ENCODE data around the gene RYR1. TPM values are rescaled to one million over a fixed set of nuclear protein-coding genes. Genes with fewer than 3 reads are reported as not detected.
"Not testable (repeated sequence)": the region's sequence is repeated elsewhere in the genome, so short reads cannot be mapped to it uniquely, and the experiment has no call there.

The RYR1 gene
- total RNA-seq, 1 donor from 2014 or later: 0.03 TPM

DNA sequence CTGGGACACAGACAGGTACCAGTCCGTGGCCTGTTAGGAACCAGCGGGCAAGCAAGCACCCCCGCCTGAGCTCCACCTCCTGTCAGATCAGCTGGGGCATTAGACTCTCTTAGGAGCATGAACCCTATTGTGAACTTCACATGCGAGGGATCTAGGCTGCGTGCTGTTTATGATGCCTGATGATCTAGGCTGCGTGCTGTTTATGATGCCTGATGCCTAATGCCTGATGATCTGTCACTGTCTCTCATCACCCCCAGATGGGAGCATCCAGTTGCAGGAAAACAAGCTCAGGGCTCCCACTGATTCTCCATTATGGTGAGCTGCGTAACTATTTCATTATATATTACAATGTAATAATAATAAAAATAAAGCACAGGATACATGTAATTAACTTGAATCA is 11.1 kb upstream of the RYR1 start:
- no peak overlapping the region for H3K27ac Mint-ChIP-seq (ENCODE audit: unreplicated experiment)
- H3K9me3 Mint-ChIP-seq (ENCODE audit: unreplicated experiment): no peaks in the 10 kb centered on the region
- H3K4me1 Mint-ChIP-seq (ENCODE audit: unreplicated experiment): peaks cover 8% of the 10 kb centered on the region

GRCh38 chr19:38424272-38424671 is 9.2 kb upstream of the RYR1 start:
- DNase-seq (ENCODE audit: extremely low spot score, unreplicated experiment): no peak
- Mint-ChIP-seq H3K4me1 (ENCODE audit: unreplicated experiment) (peaks cover 1% of the 10 kb centered on the region), H3K27me3 (ENCODE audit: unreplicated experiment) (peaks cover 16% of the 10 kb centered on the region), H3K4me3 (ENCODE audit: unreplicated experiment) (no peak overlapping the region), H3K9me3 (ENCODE audit: unreplicated experiment) (no peaks in the 10 kb centered on the region), H3K27ac (ENCODE audit: unreplicated experiment) (no peak overlapping the region), H3K36me3 (ENCODE audit: unreplicated experiment) (no peaks in the 10 kb centered on the region)
- TF ChIP-seq, protein P1, sequence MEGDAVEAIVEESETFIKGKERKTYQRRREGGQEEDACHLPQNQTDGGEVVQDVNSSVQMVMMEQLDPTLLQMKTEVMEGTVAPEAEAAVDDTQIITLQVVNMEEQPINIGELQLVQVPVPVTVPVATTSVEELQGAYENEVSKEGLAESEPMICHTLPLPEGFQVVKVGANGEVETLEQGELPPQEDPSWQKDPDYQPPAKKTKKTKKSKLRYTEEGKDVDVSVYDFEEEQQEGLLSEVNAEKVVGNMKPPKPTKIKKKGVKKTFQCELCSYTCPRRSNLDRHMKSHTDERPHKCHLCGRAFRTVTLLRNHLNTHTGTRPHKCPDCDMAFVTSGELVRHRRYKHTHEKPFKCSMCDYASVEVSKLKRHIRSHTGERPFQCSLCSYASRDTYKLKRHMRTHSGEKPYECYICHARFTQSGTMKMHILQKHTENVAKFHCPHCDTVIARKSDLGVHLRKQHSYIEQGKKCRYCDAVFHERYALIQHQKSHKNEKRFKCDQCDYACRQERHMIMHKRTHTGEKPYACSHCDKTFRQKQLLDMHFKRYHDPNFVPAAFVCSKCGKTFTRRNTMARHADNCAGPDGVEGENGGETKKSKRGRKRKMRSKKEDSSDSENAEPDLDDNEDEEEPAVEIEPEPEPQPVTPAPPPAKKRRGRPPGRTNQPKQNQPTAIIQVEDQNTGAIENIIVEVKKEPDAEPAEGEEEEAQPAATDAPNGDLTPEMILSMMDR (IDR thresholded peaks at IDR 0.05): no peak

More for the DNA sequence above, 11.1 kb upstream of the RYR1 start:
- Mint-ChIP-seq H3K4me3 (ENCODE audit: unreplicated experiment) (no peak overlapping the region), H3K27me3 (ENCODE audit: unreplicated experiment) (peaks cover 21% of the 10 kb centered on the region), H3K36me3 (ENCODE audit: unreplicated experiment) (no peaks in the 10 kb centered on the region)
- TF ChIP-seq, protein P1 (IDR thresholded peaks at IDR 0.05): no peak
- DNase-seq (ENCODE audit: extremely low spot score, unreplicated experiment): no peak

- H3K36me3 Mint-ChIP-seq (ENCODE audit: unreplicated experiment): no peaks in the 10 kb centered on the region
- peaks cover 18% of the 10 kb centered on the region for H3K27me3 Mint-ChIP-seq (ENCODE audit: unreplicated experiment)
- H3K9me3 Mint-ChIP-seq (ENCODE audit: unreplicated experiment): no peaks in the 10 kb centered on the region
- DNase-seq (ENCODE audit: extremely low spot score, unreplicated experiment): no peak
- H3K27ac Mint-ChIP-seq (ENCODE audit: unreplicated experiment): no peak overlapping the region
- H3K4me1 Mint-ChIP-seq (ENCODE audit: unreplicated experiment): peaks cover 1% of the 10 kb centered on the region
- H3K4me3 Mint-ChIP-seq (ENCODE audit: unreplicated experiment): no peak overlapping the region
- TF ChIP-seq, protein P1 (IDR thresholded peaks at IDR 0.05): no peak
These were observed 8.2 kb upstream of the RYR1 start for GRCh38 chr19:38425222-38425809.

GRCh38 chr19:38425810-38426466 is 7.6 kb upstream of the RYR1 start, which contains the start of gene RASGRP4:
TSS of gene RASGRP4 (minus strand) at chr19:38426219. CDS start at chr19:38426091, 128 bp downstream.
- Mint-ChIP-seq H3K4me3 (ENCODE audit: unreplicated experiment) (no peak within 1 kb of the TSS), H3K27ac (ENCODE audit: unreplicated experiment) (no peak within 1 kb of the TSS), H3K27me3 (ENCODE audit: unreplicated experiment) (peaks cover 21% of the 10 kb centered on the region), H3K36me3 (ENCODE audit: unreplicated experiment) (no peaks in the 10 kb centered on the region), H3K9me3 (ENCODE audit: unreplicated experiment) (no peaks in the 10 kb centered on the region), H3K4me1 (ENCODE audit: unreplicated experiment) (peaks cover 1% of the 10 kb centered on the region)
- TF ChIP-seq, protein P1 (IDR thresholded peaks at IDR 0.05): no peak
- DNase-seq (ENCODE audit: extremely low spot score, unreplicated experiment): no peak

DNA sequence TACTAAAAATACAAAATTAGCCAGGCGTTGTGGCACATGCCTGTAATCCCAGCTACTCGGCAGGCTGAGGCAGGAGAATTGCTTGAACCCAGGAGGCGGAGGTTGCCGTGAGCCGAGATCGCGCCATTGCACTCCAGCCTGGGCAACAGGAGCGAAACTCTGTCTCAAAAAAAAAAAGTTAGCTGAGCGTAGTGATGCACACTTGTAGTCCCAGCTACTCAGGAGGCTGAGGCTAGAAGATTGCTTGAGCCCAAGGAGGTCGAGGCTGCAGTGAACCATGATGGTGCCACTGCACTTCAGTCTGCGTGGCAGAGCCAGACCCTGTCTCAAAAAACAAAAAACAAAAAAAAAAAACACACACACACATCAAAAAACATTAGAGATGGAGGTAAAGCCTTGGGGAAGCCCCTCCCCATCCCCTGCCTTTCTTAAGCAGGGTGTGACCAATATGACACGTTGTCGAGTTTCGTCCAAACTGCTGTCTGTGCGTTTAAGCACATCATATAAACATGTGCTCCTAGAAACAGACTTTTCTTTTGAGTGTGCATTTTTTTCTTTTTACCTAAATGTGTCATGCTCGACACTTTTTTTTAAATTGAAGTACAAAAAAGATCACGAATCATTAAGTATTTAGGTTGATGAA is 6.3 kb upstream of the RYR1 start:
- peaks cover 25% of the 10 kb centered on the region for H3K27me3 Mint-ChIP-seq (ENCODE audit: unreplicated experiment)
- not testable (repeated sequence) for H3K4me1 Mint-ChIP-seq (ENCODE audit: unreplicated experiment); H3K4me3 Mint-ChIP-seq (ENCODE audit: unreplicated experiment); H3K9me3 Mint-ChIP-seq (ENCODE audit: unreplicated experiment); H3K27ac Mint-ChIP-seq (ENCODE audit: unreplicated experiment); H3K36me3 Mint-ChIP-seq (ENCODE audit: unreplicated experiment); DNase-seq (ENCODE audit: extremely low spot score, unreplicated experiment)
